Tibial nerve (tissue), 4 donors: ENCODE data around the gene KCNT2.

Experiments used
- CTCF ChIP-seq, 5 experiments: fragments of 200-600 bp in 3 of 5; fragments of 450-650 bp in 2 of 5; sonication (generic) in 3 of 5; IDR thresholded peaks; one replicate each; pipeline ENCODE4 v1.5.1; 2016 to 2019; ENCODE audit warnings: antibody characterized with exemption in 5 of 5, mild to moderate bottlenecking in 3 of 5, moderate library complexity in 2 of 5
- EP300 ChIP-seq, 2 donors: sonication (generic); formaldehyde crosslinking; IDR thresholded peaks; one replicate each; pipeline ENCODE4 v1.6.1; 2017; ENCODE audit warnings: antibody characterized with exemption in 2 of 2, mild to moderate bottlenecking in 1 of 2
- POLR2A ChIP-seq, 2 donors: fragments of 450-650 bp; IDR thresholded peaks; one replicate each; pipeline ENCODE4 v1.6.1; 2017; ENCODE audit warnings: antibody characterized with exemption in 2 of 2, mild to moderate bottlenecking in 2 of 2, moderate library complexity in 2 of 2

GRCh38 chr1:196559314-196559713 is 48.9 kb downstream of the KCNT2 start:
- TF ChIP-seq CTCF (IDR thresholded peaks at IDR 0.05) (no peak), EP300 (IDR thresholded peaks at IDR 0.05) (no peak), POLR2A (IDR thresholded peaks at IDR 0.05) (no peak)
